Daoy (cell line): ENCODE data around the gene CHDH. TPM values are rescaled to one million over a fixed set of nuclear protein-coding genes. Genes with fewer than 3 reads are reported as not detected.

ENCODE experiments used
- DNase-seq: peaks from one replicate; pipeline ENCODE4 v3.0.0-alpha.2; 2015; ENCODE audit warnings: low read depth
- total RNA-seq: library from RNA; depleted of rRNA; stranded (reverse); fragments of >200 nt; shearing (Covaris generic); gene quantifications from 2 replicates; pipeline ENCODE4 v1.2.3, GENCODE V29; 2014

The CHDH gene
- total RNA-seq, 1 experiment from 2014 or later, result 6.2 TPM

- DNase-seq, result no peak
These were observed 56.8 kb downstream of the CHDH start for GRCh38 chr3:53789459-53789858.

DNA sequence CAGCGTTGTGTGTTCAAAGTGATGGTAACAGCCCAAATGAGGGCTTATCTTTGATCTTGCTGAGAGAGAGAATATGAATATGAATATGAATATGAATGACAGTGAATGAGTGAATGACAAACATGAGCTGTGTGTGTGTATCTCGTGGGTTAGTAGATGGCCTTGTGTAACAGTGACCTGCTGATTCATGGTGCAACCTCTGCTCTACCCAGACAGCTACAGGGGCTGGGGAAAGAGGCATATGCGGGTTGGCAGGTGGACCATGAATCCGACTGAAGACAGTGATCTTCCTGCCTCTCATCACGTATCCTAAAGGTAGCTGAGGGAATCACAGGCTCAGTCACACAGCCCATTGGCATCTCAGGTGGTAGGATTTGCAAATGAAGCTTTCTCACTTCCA, 58.2 kb downstream of the CHDH start:
- no peak for DNase-seq

DNA sequence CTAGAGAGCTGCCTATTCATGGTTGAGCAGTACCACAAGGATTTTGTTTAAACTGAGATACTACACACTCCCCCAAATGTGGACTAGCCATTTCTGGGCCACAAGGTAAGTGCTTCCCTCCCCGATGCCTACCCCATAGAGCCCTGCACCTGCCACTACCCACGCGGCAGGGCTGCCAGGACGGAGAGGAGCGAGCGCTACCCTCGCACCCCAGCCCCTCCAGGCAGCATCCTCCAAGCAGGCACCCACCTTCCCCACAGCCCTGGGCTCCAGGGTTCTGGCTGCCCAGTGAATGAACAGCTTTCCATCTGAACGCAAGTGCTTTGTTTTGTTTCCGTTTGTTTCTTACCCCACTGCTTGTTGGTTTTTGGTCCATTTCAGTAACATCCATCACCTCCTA, 59.2 kb downstream of the CHDH start:
- no peak for DNase-seq

GRCh38 chr3:53780806-53781205, 65.4 kb downstream of the CHDH start:
- DNase-seq, result no peak

DNA sequence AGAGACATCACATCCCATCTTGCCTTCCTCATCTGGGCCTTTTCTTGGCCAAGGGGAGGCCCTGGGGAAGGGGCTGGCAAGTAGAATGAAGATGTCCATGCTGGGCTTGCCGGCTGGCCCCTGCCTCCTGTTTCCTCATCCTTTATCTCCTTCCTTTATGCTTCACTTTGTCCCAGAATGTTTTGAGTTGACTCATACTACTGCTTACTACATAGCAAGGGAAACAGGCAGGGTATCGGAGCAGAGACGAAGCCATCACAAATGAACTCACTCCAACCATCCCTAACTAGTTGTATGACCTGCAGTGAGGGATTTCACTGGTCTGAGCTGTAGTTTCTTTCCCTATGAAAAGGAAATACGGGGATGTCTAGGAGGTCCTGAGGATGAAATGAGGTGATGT, 66.0 kb downstream of the CHDH start:
- DNase-seq, result no peak

GRCh38 chr3:53778153-53778552, 68.1 kb downstream of the CHDH start:
- no peak for DNase-seq

- no peak for DNase-seq
These were observed 68.8 kb downstream of the CHDH start for GRCh38 chr3:53777468-53777867.

DNA sequence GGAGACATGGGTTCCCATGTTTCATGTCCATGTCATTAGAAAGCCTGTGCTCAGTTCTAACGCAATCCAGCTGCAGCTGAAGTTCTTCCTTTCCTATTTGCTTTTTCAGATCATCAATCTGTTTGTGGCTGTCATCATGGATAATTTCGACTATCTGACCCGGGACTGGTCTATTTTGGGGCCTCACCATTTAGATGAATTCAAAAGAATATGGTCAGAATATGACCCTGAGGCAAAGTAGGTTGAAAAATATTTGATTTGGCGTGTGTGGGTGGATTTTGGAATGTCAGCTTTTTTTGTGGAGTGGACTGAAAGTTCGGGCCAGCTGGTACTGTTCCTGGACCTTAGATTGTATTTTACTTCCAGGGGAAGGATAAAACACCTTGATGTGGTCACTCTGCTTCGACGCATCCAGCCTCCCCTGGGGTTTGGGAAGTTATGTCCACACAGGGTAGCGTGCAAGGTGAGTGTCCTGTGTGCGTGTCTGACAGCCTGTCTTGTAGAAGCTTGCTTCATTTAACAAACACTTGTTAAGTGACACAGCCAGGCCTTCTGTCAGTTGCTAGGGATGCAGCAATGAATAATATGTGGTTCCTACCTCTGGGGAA, 69.6 kb downstream of the CHDH start:
- DNase-seq, result peak; percentile 14

GRCh38 chr3:53775834-53776251, 70.4 kb downstream of the CHDH start:
- no peak for DNase-seq

DNA sequence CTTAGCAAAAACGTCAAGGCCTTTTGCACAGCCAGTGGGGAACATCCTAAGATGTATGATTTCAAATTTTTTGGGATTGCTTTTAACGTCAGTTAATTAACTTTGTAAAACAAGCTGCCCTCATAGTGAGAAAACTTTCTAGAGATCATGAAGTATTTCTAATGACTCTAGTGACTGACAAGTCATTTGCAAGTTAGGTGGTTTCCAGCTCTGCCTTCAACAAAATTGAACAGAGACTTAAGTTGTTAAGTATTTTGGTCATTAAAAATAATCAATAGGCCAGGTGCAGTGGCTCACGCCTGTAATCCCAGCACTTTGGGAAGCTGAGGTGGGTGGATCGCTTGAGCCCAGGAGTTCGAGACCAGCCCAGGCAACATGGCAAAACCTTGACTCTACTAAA, 71.2 kb downstream of the CHDH start:
- DNase-seq, result no peak

- no peak for DNase-seq
These were observed 71.8 kb downstream of the CHDH start for GRCh38 chr3:53774414-53774813.

DNA sequence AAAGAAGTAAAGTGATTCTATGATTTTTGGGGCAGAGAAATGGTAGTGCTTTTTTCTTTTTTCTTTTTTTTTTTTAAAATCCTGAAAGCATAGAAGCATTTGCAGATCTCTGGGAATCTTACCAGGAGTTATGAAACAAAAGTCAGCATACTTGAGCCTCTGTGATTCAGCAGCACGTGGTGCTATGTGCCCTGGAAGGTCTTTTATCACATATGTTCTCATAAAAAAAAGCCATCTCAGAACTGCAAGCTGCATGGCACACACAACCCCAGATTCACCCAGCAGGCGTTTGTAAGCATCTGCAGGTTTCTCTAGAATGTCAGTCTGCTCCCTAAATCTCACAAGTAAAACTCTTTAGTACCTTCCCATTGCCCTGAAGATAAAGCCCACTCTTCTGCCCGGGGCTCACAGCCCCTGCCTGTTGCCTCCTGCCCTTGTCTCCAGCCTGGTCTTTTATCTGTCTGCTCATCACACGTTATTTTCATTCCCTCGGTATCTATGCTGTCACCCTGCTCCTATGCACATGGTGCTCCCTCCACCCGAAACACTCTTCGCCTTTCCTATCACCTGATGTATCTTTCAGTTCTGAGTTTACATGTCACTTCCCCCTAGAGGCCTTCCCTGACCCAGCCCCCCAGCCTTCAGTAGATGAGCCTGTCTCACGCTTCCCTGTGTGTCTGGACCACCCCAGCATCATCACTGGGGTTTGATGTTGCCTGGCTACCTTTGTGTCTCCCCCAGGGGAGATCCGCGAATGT, 72.4 kb downstream of the CHDH start:
- DNase-seq, result no peak

DNA sequence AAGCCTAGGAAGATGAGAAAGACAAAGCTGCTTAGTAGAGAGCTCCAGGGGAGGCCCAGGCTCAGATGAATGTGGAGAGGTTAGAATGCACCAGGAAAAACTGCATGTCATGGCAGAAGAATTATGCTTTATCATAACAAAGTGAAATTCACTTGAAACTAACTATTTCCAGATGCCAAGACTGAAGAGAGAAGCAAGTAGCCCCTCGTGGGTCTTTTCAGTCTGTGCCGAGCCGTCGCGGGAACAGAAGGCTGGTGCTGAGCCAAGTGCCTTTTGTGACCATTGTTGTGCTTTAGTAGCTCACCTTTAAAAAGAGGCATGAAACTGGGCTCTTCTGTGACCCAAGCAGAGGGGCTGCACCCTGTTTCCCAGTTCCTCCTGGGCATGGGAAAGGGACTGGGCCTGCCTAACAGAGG, 73.2 kb downstream of the CHDH start:
- no peak for DNase-seq

GRCh38 chr3:53772562-53772961, 73.7 kb downstream of the CHDH start:
- DNase-seq, result no peak

DNA sequence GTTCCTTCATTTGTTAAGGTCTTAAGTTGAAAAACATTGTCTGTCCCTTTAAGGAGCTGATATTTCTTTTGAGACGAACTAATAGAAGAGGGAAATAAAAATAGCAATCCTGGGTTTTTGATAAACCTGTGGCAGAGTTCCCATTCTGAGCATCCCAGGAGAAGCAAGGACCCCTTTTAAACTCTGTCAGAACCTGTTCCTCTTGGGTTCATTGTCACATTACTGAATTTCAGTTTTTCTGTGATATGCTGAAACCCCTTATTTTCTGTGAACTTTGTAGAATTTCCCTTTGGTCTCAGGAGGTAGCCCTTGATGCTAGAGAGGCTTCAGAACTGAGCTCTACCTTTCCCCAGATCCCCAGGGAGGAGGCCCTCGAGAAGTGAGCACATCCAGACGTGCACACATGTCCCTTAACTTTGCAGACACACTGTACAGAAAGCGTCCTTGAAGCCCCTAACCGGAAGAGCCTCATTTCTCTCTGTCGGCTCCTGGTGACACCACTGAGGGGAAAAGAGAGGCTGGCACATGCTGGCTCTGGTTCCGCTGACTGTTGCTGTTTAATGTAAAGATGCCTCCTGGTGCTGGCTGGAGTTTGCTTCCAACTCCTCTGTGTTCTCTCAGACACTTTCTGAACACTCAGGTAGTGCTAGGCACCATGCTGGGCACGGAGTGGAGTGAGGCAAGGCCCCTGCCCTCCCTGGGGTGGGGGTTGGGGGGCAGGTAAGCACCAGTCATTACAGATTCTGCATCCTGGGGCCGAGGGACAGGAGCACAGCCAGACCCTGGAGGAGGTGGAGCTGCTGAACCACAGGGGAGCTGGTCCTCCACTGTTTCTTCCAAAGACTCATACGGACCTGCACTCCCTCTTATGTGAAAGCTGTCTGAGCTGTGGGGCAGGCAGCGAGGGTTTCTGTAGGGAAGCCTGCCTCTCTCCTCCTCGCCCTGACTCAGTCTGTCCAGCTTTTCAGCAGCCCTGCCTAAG, 77.5 kb downstream of the CHDH start:
- DNase-seq, result no peak

DNA sequence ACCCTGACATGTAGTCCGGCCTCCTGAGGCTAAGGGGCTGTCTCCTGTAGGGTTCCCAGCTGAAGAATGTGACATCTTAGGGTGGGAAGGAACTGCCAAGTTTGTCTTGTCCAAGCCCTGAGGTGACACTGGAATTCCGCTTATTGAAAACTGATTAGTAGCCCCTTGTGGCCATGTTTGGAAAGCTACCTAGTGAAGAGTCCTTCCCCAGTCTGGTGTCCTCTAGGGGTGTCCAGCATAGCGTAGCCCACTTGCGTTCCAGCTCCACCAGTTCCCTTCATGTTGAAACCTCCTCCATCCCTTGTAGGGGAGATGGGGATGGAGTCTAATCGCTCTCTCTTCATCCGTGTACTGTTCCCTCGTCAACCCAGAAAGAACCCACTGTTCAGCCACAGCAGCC, 79.5 kb downstream of the CHDH start:
- no peak for DNase-seq

DNA sequence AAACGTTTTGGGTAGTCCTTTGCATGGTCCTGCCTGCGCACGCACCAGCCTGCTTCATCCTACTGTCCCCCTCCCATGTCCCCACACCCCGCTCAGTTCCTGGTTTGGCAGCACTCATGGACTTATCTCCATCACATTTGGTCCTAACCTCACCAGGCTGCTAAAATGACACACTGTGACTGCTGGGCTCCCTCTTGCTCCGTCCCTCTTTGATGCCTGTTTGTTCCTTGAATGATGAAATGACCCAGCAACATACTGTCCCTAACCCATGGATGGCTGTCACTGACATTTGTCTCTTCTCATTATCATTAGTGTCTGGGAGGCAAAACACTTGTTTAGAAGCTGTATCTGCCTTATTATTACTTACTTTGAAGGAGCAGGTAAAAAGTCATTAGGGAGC, 80.5 kb downstream of the CHDH start:
- DNase-seq, result no peak

DNA sequence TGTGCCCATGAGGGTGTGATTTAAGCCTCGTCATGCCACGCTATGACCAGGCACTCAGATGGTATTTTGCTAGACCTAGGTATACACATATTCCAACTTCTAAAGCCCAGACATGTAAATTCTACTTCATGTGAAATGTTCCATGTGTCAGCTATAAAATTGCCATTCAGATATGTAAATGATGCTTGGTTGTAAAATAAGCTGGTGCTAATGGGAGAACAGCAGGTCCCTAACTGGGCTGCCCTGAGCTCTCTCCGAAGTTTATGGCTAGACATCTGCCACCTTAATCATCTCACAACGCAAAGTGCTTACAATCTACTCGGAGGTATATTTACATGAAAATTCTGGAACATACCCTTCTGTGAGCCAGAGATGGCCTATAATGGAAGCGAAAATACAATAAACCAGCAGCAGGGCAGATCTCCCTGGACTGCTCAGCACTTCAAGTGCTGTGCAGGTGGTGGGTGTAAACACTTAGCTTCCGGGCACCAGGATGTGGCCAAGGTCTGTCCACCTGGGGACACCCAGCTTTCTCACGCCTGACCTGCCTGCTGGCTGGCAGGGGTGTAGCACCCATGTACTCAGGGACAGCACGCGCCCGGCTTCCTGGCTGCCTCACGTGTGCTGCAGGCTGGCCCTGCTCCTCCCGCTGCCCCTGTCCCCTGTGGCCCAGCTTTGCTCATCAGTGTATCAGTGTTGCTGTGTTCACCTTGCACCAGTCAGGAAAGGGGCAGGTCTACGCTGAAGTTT, 82.0 kb downstream of the CHDH start:
- no peak for DNase-seq

DNA sequence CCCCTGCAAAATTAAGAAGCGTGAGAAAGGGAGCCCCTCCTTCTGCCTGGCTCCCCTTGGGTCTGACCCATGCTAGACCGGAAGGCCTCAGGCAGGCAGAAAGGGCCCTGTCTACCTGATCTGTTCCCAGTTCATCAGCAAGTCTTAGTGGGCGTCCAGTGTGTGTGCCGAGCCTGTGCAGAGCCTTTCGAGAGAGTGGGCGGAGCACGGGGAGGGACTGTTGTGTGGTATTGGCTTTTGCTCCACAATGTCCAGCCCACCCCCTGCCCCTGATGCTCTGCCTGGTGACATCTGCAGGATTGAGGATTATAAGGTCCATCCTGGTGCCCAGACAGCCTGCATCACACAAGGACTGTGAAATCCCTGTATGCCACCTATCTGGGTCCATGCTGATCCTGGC, 82.9 kb downstream of the CHDH start:
- DNase-seq, result no peak
